Measurements from ENCODE around the gene ANKRD28.

DNA sequence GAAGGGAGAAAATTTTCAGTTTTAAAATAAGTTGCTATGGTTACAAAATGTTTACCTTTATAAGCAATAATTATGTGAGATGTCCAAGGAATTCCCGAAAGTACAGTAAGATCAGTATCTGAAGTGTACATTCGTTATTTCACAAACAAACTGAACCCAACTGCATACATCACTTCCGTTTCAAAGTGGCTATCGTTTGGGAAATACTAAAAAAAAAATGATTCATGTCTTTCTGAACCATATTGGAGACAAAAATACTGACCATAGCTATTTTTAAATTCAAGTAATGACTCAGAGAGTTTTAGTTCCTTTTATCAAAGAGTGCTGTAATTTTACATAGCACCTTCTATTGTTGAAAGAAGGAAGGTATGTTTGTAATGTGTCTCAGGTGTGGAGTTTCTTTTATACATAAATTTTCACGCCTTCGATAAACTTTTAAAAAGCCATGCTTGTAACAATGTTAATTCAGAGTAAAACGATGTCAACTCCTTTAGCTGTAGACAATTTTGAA, 8.0 kb upstream of the ANKRD28 start:
- TF ChIP-seq POLR2A (IDR thresholded peaks at IDR 0.05) (no peak), POLR2AphosphoS5 (IDR thresholded peaks at IDR 0.05) (no peak)

Measured in breast epithelium (tissue), 3 donors.